ENCODE results near the gene UNC5C.
A peak's percentile ranks its signal among the peaks of the same experiment; 100 is the strongest.

Gene UNC5C

DNA sequence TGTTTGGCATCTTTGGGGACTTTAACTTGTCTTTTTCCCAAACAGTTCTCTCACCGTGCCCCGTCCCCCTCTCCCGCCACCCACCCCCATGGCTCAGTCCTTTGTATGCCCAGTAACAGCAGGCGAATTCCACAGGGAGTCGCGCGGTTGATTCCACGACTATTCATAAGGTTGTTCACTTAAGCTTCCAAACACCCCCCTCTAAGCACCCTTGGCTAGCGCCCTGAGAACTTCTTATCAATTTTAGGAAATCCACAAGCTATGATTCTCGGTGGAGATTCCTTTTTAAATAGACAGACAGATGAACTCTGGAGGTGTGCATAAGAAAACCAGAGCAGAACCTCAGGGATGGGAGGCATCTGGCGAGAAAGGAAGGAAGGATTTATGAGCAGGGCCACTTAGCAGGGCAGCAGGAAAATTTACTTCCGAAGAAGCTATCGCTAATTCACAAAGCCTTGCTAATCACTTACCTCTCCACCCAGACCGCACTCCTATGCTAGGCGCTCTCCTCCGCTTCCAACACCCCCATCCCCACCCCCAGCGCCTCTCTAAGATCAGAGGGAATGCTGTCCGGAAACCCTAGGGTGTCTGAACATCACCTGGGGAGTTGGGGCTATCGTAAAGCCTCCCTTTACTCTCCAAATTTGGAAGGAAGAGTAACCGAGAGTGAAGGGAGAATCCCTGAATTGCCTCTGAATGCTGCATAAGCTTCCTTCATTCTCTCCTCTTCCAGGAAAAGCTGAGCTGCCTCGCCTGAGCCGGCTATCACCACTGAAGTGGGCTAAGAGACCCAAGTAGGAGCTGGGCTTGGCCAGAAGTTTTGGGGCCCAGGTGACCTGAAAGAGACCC lies 1.7 kb downstream of the UNC5C start:
- no peak for DNase-seq (ENCODE audit: low spot score)
- ATAC-seq (ENCODE audit: low read depth) = 0 out of 3 replicates have a peak, but pooled peaks have one; percentile 4
- Histone ChIP-seq H3K36me3 (ENCODE audit: low read depth) (no peaks in the 10 kb centered on the region), H3K4me3 (ENCODE audit: severe bottlenecking) (no peak overlapping the region), H3K27me3 (ENCODE audit: insufficient read depth, poor library complexity, severe bottlenecking) (peaks cover 69% of the 10 kb centered on the region), H3K4me1 (ENCODE audit: insufficient read depth, poor library complexity, severe bottlenecking) (no peaks in the 10 kb centered on the region), H3K27ac (ENCODE audit: poor library complexity, severe bottlenecking) (no peak overlapping the region), H3K9me3 (ENCODE audit: severe bottlenecking) (no peaks in the 10 kb centered on the region)
- TF ChIP-seq, protein P1, sequence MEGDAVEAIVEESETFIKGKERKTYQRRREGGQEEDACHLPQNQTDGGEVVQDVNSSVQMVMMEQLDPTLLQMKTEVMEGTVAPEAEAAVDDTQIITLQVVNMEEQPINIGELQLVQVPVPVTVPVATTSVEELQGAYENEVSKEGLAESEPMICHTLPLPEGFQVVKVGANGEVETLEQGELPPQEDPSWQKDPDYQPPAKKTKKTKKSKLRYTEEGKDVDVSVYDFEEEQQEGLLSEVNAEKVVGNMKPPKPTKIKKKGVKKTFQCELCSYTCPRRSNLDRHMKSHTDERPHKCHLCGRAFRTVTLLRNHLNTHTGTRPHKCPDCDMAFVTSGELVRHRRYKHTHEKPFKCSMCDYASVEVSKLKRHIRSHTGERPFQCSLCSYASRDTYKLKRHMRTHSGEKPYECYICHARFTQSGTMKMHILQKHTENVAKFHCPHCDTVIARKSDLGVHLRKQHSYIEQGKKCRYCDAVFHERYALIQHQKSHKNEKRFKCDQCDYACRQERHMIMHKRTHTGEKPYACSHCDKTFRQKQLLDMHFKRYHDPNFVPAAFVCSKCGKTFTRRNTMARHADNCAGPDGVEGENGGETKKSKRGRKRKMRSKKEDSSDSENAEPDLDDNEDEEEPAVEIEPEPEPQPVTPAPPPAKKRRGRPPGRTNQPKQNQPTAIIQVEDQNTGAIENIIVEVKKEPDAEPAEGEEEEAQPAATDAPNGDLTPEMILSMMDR (IDR thresholded peaks at IDR 0.05; ENCODE audit: poor library complexity, severe bottlenecking) = no peak

DNA sequence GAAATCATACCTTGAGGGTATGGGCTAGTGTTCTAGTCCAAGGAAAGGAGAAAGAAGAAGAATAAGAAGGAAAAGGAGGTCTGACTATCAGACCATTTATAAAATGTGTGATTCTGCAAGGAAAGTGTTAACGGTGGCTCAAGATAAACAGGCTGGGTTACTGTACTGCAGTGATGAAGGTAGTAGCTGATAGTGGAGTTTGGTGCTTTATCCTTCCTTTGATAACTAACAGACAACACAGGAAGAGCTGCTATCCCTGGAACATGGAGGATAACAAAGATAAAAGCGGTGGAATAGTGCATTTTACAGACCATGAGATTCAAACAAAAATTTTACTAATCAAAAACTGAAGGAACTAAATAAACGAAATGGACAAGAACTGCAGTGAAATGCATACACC lies 2.6 kb downstream of the UNC5C start:
- H3K4me1 ChIP-seq (ENCODE audit: insufficient read depth, poor library complexity, severe bottlenecking) = no peaks in the 10 kb centered on the region
- H3K27me3 ChIP-seq (ENCODE audit: insufficient read depth, poor library complexity, severe bottlenecking) = peaks cover 60% of the 10 kb centered on the region
- no peak overlapping the region for H3K27ac ChIP-seq (ENCODE audit: poor library complexity, severe bottlenecking)
- ATAC-seq (ENCODE audit: low read depth) (no peak), DNase-seq (ENCODE audit: low spot score) (no peak)
- H3K36me3 ChIP-seq (ENCODE audit: low read depth) = no peaks in the 10 kb centered on the region
- TF ChIP-seq, protein P1 (IDR thresholded peaks at IDR 0.05; ENCODE audit: poor library complexity, severe bottlenecking) = no peak
- no peaks in the 10 kb centered on the region for H3K9me3 ChIP-seq (ENCODE audit: severe bottlenecking)
- no peak overlapping the region for H3K4me3 ChIP-seq (ENCODE audit: severe bottlenecking)

DNA sequence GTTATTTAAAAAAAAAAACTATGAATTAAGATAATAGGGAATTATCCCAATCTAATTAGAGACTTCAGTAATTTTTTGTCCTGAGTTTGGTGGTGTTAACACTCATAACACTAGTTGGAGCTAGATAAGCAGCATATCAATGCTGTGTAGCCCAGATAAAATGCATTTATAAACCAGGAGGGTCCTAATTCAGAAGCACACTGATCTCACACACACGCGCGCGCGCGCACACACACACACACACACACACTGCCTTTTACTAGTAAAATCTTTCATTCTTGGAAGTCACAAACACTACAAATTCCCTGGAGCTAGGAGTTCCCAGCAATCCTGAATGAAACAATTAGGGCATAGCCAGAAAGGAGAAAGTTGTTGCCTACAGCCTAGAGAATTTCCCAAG lies 3.2 kb downstream of the UNC5C start:
- Histone ChIP-seq H3K36me3 (ENCODE audit: low read depth) (no peaks in the 10 kb centered on the region), H3K4me3 (ENCODE audit: severe bottlenecking) (no peak overlapping the region), H3K4me1 (ENCODE audit: insufficient read depth, poor library complexity, severe bottlenecking) (no peaks in the 10 kb centered on the region), H3K27ac (ENCODE audit: poor library complexity, severe bottlenecking) (no peak overlapping the region), H3K27me3 (ENCODE audit: insufficient read depth, poor library complexity, severe bottlenecking) (peaks cover 59% of the 10 kb centered on the region), H3K9me3 (ENCODE audit: severe bottlenecking) (no peaks in the 10 kb centered on the region)
- TF ChIP-seq, protein P1 (IDR thresholded peaks at IDR 0.05; ENCODE audit: poor library complexity, severe bottlenecking) = no peak
- DNase-seq (ENCODE audit: low spot score) (no peak), ATAC-seq (ENCODE audit: low read depth) (no peak)

DNA sequence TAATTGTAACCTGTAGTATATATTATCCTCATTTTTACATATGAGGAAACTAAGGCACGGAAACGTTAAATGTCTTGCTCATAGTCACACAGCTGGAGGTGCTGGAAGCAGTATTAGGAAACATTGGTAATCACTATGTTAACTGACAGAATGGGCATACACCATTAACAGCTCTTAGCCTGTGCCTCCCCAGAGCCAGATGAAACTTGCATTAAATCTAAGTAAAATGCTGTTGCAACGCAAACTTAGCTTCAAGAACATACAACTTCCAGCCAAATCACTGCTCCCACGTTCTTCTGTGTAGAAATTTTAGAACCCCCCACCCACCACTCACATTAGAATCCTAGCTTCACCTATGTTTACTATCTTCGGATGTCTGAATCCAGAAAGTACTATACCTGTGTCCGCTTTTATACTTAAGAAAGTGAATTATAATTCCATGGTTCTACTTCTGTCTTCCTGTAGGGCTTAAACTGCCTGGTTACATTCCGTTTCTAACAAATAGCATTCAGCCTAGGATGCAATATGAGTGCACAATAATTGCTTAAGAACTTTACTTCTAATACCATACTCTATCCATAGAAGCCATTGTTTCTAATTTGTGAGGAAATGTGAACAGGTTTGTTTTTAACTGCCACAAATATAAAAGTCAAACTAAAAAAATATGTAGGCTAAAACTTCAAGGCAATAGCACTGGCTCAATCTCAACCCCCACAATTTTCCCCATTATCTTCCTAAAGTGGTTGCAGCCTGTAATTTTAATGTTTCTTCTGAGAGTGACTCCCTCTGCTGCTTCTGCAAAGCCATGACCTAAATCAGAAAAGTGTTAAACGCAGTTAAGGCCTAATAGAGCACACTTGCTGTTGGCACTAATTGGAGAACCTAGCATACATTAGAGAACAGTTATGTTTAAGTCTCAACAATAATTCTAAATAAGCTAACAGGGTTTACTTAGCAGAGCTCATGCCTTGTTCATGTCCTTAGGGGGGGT lies 4.4 kb downstream of the UNC5C start:
- peaks cover 48% of the 10 kb centered on the region for H3K27me3 ChIP-seq (ENCODE audit: insufficient read depth, poor library complexity, severe bottlenecking)
- TF ChIP-seq, protein P1 (IDR thresholded peaks at IDR 0.05; ENCODE audit: poor library complexity, severe bottlenecking) = no peak
- no peaks in the 10 kb centered on the region for H3K9me3 ChIP-seq (ENCODE audit: severe bottlenecking)
- H3K4me1 ChIP-seq (ENCODE audit: insufficient read depth, poor library complexity, severe bottlenecking) = no peaks in the 10 kb centered on the region
- no peak overlapping the region for H3K27ac ChIP-seq (ENCODE audit: poor library complexity, severe bottlenecking)
- no peak for DNase-seq (ENCODE audit: low spot score)
- no peaks in the 10 kb centered on the region for H3K36me3 ChIP-seq (ENCODE audit: low read depth)
- no peak overlapping the region for H3K4me3 ChIP-seq (ENCODE audit: severe bottlenecking)
- no peak for ATAC-seq (ENCODE audit: low read depth)
